T-helper 9 cell (primary cell): Measurements from ENCODE around the gene EXOSC5.

ENCODE experiments used
- DNase-seq: peaks from one replicate; pipeline ENCODE4 v3.0.0-alpha.2; 2020

EXOSC5 gene

DNA sequence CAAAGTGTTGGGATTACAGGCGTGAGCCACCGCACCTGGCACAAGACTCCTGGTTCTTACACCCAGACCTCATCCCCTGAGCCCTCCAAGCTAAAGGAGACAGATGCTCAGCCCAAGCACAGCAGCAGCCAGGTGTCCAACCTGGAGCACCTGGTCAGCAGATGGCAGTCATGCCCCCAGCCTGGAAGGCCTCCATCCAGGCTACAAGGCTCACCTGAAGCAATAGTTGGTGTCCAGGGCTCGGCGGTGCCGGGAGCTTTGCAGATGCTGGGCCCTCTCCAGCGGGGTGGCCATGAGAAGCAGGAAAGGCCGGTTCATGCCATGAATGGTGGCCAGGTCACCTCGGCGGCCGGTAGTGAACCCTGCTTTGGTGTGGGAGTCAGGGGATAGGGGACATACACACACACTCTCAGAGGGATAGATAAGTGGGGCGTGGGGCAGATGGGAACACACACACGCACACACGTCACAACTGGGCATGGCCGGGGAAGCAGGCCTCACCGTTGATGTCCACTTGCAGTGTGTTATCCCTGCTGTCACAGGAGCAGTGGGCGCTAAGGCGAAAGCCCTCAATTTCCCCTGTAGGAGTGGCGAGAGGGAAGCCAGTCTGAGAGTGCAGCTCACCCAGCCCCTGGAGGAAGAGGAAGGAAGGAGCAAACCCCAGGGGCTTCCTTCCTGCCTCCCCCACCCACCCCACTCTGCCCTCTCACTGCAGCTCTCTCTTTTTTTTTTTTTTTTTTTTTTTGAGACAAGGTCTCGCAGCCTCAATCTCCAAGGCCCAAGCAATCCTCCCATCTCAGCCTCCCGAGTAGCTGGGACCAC lies 55.3 kb downstream of the EXOSC5 start:
- DNase-seq = no peak

GRCh38 chr19:41339936-41340335 lies 57.2 kb downstream of the EXOSC5 start:
- DNase-seq = no peak
